HG03196 (cell line): ENCODE measurements around the gene FMOD.
A peak's percentile ranks its signal among the peaks of the same experiment; 100 is the strongest.
"Not testable (repeated sequence)": the region's sequence is repeated elsewhere in the genome, so short reads cannot be mapped to it uniquely, and the experiment has no call there.

ENCODE experiments used
- ATAC-seq: cut with Tn5 transposase; IDR thresholded peaks from one replicate; pipeline ENCODE4 v1.9.1; 2021; ENCODE audit not compliant: unreplicated experiment

The FMOD gene

GRCh38 chr1:203306965-203307541 lies 43.9 kb downstream of the FMOD start:
- ATAC-seq: no peak

- ATAC-seq: no peak
Measured at GRCh38 chr1:203306089-203306964, 44.6 kb downstream of the FMOD start.

GRCh38 chr1:203305809-203306088 lies 45.2 kb downstream of the FMOD start:
- peak; percentile 4 for ATAC-seq

GRCh38 chr1:203304919-203305808 lies 45.8 kb downstream of the FMOD start, which contains the start of gene BTG2:
TSS of gene BTG2 (plus strand) at chr1:203305519. CDS start at chr1:203305607, 88 bp downstream.
- ATAC-seq: peak; percentile 71

GRCh38 chr1:203304391-203304918 lies 46.5 kb downstream of the FMOD start:
- no peak for ATAC-seq

- no peak for ATAC-seq
Measured at GRCh38 chr1:203302894-203303293, 48.0 kb downstream of the FMOD start.

GRCh38 chr1:203302456-203302855 lies 48.5 kb downstream of the FMOD start:
- ATAC-seq: no peak

GRCh38 chr1:203301331-203301668 lies 49.6 kb downstream of the FMOD start:
- no peak for ATAC-seq

GRCh38 chr1:203300441-203301330 lies 50.2 kb downstream of the FMOD start:
- ATAC-seq: no peak

- not testable (repeated sequence) for ATAC-seq
Measured at GRCh38 chr1:203299719-203300429, 51.0 kb downstream of the FMOD start.

- no peak for ATAC-seq
Measured at GRCh38 chr1:203299169-203299568, 51.8 kb downstream of the FMOD start.

GRCh38 chr1:203296460-203297073 lies 54.4 kb downstream of the FMOD start:
- no peak for ATAC-seq

GRCh38 chr1:203295796-203296195 lies 55.1 kb downstream of the FMOD start:
- ATAC-seq: no peak

- no peak for ATAC-seq
Measured at GRCh38 chr1:203291201-203292096, 59.5 kb downstream of the FMOD start.
